Measurements from ENCODE around the gene TAB3. TPM values are rescaled to one million over a fixed set of nuclear protein-coding genes. Genes with fewer than 3 reads are reported as not detected.

The TAB3 gene
- total RNA-seq, 2 donors from 2014 or later = 34.8 to 40.6 TPM

DNA sequence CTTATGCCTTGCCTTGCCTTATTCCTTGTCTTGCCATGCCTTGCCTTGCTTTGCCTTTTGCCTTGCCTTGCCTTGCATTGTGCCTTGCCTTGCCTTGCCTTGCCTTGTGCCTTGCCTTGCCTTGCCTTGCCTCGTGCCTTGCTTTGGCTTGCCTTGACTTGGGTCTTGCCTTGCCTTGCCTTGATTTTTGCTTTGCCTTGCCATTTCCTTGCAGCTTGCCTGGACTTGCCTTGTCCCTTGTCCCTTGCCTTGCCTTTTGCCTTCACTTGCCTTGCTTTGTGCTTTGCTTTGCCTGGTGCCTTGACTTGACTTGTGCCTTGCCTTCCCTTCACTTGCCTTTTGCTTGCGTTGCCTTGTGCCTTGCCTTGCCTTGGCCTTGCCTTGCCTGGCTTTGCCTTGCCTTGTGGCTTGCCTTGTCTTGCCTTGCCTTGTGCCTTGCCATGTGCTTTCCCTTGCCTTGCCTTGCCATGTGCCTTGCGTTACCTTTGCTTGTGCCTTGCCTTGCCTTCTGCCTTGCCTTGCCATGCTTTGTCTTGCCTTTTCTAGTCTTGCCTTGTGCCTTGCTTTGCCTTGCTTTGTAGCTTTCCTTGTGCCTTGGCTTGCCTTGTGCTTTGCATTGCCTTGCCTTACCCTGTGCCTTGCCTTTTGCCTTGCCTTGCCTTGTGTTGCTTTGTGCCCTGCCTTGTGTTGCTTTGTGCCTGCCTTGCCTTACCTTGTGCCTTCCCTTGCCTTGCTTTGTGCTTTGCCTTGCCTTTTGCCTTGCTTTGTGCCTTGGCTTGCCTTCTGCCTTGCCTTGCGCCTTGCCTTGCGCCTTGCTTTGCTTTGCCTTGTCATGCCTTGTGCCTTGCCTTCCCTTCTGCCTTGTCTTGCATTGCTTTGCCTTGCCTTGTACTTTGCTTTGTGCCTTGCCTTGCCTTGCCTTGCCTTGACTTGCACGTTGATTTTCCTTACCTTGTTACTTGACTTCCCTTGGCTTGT, 92.8 kb downstream of the TAB3 start:
- ATAC-seq (ENCODE audit: insufficient number of reproducible peaks, low FRiP score, low read depth) = no peak
- H3K36me3 ChIP-seq = no peaks in the 10 kb centered on the region
- no peaks in the 10 kb centered on the region for H3K4me1 ChIP-seq (ENCODE audit: control insufficient read depth in 1 of 2, low read depth in 2 of 2)
- no peak overlapping the region for H3K27ac ChIP-seq
- no peak for DNase-seq (ENCODE audit: low spot score)
- no peaks in the 10 kb centered on the region for H3K27me3 ChIP-seq (replicated peaks; ENCODE audit: insufficient read depth)
- H3K4me3 ChIP-seq = no peak overlapping the region
- TF ChIP-seq, protein P1, sequence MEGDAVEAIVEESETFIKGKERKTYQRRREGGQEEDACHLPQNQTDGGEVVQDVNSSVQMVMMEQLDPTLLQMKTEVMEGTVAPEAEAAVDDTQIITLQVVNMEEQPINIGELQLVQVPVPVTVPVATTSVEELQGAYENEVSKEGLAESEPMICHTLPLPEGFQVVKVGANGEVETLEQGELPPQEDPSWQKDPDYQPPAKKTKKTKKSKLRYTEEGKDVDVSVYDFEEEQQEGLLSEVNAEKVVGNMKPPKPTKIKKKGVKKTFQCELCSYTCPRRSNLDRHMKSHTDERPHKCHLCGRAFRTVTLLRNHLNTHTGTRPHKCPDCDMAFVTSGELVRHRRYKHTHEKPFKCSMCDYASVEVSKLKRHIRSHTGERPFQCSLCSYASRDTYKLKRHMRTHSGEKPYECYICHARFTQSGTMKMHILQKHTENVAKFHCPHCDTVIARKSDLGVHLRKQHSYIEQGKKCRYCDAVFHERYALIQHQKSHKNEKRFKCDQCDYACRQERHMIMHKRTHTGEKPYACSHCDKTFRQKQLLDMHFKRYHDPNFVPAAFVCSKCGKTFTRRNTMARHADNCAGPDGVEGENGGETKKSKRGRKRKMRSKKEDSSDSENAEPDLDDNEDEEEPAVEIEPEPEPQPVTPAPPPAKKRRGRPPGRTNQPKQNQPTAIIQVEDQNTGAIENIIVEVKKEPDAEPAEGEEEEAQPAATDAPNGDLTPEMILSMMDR (IDR thresholded peaks at IDR 0.05) = no peak
- no peaks in the 10 kb centered on the region for H3K9me3 ChIP-seq

DNA sequence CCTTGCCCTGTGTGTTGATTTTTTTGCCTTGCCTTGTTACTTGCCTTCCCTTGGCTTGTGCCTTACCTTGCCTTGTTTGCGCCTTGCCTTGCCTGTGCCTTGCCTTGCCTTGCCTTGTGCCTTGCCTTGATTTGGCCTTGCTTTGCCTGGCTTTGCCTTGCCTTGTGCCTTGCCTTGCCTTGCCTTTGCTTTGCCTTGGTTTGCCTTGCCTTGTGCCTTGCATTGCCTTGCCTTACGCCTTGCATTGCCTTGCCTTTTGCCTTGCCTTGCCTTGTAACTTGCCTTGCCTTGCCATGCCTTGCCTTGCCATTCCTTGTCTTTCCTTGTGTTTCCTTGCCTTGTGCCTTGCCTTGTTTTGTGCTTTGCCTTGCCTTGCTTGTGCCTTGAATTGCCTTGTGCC, 94.6 kb downstream of the TAB3 start:
- Histone ChIP-seq H3K4me3 (no peak overlapping the region), H3K27ac (no peak overlapping the region), H3K27me3 (replicated peaks; ENCODE audit: insufficient read depth) (no peaks in the 10 kb centered on the region), H3K4me1 (ENCODE audit: control insufficient read depth in 1 of 2, low read depth in 2 of 2) (no peaks in the 10 kb centered on the region), H3K36me3 (no peaks in the 10 kb centered on the region), H3K9me3 (no peaks in the 10 kb centered on the region)
- TF ChIP-seq, protein P1 (IDR thresholded peaks at IDR 0.05) = no peak
- ATAC-seq (ENCODE audit: insufficient number of reproducible peaks, low FRiP score, low read depth) (no peak), DNase-seq (ENCODE audit: low spot score) (no peak)

DNA sequence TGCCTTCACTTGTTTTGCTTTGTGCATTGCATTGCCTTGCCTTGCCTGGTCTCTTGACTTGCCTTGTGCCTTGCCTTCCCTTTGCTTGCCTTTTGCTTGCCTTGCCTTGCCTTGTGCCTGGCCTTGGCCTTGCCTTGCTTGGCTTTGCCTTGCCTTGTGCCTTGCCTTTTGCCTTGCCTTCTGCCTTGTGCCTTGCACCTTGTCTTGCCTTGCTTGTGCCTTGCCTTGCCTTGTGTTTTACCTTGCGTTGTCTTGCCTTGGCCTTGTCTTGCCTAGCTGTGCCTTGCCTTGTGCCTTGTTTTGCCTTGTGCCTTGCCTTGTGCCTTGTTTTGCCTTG, 95.3 kb downstream of the TAB3 start:
- no peak for ATAC-seq (ENCODE audit: insufficient number of reproducible peaks, low FRiP score, low read depth)
- no peak for DNase-seq (ENCODE audit: low spot score)

DNA sequence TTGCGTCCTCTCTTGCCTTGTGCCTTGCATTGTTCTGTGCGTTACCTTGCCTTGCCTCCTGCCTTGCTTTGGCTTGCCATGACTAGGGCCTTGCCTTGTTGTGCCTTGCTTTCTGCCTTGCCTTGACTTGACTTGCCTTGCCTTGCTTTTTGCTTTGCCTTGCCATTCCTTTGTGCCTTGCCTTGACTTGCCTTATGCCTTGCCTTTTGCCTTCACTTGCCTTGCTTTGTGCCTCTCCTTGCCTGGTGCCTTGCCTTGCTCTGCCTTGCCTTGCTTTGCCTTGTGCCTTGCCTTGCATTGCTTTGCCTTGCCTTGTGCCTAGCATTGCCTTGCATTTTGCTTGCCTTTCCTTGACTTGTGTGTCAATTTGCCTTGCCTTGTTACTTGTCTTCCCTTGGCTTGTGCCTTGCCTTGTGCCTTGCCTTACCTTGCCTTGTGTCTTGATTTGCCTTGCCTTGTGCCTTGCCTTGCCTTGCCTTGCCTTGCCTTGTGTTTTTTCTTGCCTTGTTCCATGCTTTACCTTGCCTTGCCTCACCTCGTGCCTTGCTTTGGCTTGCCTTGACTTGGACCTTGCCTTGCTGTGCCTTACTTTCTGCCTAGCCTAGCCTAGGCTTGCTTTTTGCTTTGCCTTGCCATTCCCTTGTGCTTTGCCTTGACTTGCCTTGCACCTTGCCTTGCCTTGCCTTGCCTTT, 95.8 kb downstream of the TAB3 start:
- TF ChIP-seq, protein P1 (IDR thresholded peaks at IDR 0.05) = no peak
- DNase-seq (ENCODE audit: low spot score) = no peak
- ATAC-seq (ENCODE audit: insufficient number of reproducible peaks, low FRiP score, low read depth) = no peak
- no peaks in the 10 kb centered on the region for H3K9me3 ChIP-seq
- H3K27me3 ChIP-seq (replicated peaks; ENCODE audit: insufficient read depth) = no peaks in the 10 kb centered on the region
- no peaks in the 10 kb centered on the region for H3K36me3 ChIP-seq
- no peak overlapping the region for H3K4me3 ChIP-seq
- H3K27ac ChIP-seq = no peak overlapping the region
- H3K4me1 ChIP-seq (ENCODE audit: control insufficient read depth in 1 of 2, low read depth in 2 of 2) = no peaks in the 10 kb centered on the region

More for the DNA sequence above, 95.3 kb downstream of the TAB3 start:
- Histone ChIP-seq H3K4me3 (no peak overlapping the region), H3K27me3 (replicated peaks; ENCODE audit: insufficient read depth) (no peaks in the 10 kb centered on the region), H3K36me3 (no peaks in the 10 kb centered on the region), H3K9me3 (no peaks in the 10 kb centered on the region), H3K27ac (no peak overlapping the region), H3K4me1 (ENCODE audit: control insufficient read depth in 1 of 2, low read depth in 2 of 2) (no peaks in the 10 kb centered on the region)
- TF ChIP-seq, protein P1 (IDR thresholded peaks at IDR 0.05) = no peak
